ENCODE measurements around the gene YEATS4.

DNA sequence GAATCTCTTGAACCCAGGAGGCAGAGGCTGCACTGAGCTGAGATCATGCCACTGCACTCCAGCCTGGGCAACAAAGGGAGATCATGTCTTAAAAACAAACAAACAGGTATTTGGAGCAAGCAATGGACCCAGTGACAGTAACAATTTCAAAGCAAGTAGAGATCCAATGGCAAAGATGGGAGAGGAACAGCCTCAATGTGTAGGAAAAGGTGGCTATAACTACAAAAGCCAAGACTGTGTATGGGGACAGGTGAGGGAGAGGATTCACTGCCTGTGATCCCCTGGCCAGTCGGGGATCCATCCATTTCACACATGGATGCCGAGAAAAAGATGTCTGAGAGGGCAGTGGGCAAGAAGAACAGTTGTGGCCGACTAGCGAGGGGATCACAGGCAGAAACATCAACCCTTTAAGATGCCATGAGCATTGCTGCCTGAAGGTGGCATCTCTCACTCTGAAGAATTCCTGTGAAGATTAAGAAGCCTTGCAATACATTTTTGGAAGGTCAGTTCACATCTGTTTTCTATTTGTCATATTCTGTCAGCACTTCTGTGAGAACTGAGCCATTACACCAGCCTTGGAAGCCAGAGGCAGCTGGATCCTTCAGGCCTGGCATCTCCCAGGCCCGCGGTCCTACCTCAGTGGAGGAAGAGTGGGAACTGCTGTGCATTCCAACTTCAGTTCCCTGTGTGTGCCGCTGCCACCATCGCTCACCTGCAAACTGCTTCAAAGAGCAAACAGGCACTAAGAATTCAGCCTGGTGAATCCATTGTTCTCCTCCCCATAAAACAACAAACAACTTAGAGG is 56.1 kb downstream of the YEATS4 start:
- TF ChIP-seq, protein P1, sequence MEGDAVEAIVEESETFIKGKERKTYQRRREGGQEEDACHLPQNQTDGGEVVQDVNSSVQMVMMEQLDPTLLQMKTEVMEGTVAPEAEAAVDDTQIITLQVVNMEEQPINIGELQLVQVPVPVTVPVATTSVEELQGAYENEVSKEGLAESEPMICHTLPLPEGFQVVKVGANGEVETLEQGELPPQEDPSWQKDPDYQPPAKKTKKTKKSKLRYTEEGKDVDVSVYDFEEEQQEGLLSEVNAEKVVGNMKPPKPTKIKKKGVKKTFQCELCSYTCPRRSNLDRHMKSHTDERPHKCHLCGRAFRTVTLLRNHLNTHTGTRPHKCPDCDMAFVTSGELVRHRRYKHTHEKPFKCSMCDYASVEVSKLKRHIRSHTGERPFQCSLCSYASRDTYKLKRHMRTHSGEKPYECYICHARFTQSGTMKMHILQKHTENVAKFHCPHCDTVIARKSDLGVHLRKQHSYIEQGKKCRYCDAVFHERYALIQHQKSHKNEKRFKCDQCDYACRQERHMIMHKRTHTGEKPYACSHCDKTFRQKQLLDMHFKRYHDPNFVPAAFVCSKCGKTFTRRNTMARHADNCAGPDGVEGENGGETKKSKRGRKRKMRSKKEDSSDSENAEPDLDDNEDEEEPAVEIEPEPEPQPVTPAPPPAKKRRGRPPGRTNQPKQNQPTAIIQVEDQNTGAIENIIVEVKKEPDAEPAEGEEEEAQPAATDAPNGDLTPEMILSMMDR (IDR thresholded peaks at IDR 0.05): peak; percentile 80 to 85 (median 82)
- TF ChIP-seq POLR2A (IDR thresholded peaks at IDR 0.05): no peak

All from uterus (tissue), 2 donors.